Uterus (tissue), 4 donors: ENCODE results near the gene HOMEZ. TPM values are rescaled to one million over a fixed set of nuclear protein-coding genes. Genes with fewer than 3 reads are reported as not detected.
"Not testable (repeated sequence)": the region's sequence is repeated elsewhere in the genome, so short reads cannot be mapped to it uniquely, and the experiment has no call there.

ENCODE experiments used
- DNase-seq, 2 donors: peaks; one replicate each; pipeline ENCODE4 v3.0.0-alpha.2; 2019 to 2020
- H3K27ac ChIP-seq, 2 donors: fragments of 200-600 bp; sonication (generic); 1 replicate in 1 of 2; 2 replicates in 1 of 2; pipeline ENCODE4 v1.5.1; 2016 to 2018
- H3K27me3 ChIP-seq, 2 donors: fragments of 200-600 bp; sonication (generic); one replicate each; pipeline ENCODE4 v1.5.1; 2018 to 2019; ENCODE audit warnings: control low read depth in 1 of 2
- H3K36me3 ChIP-seq, 2 donors: fragments of 200-600 bp; sonication (generic); one replicate each; pipeline ENCODE4 v1.5.1; 2019; ENCODE audit warnings: control low read depth in 1 of 2
- H3K4me1 ChIP-seq, 2 donors: fragments of 200-600 bp; sonication (generic); one replicate each; pipeline ENCODE4 v1.5.1; 2018 to 2019; ENCODE audit warnings: control low read depth in 1 of 2
- H3K4me3 ChIP-seq, 2 donors: fragments of 200-600 bp; sonication (generic); 1 replicate in 1 of 2; 2 replicates in 1 of 2; pipeline ENCODE4 v1.5.1; 2018 to 2019; ENCODE audit warnings: mild to moderate bottlenecking in 1 of 2
- H3K9me3 ChIP-seq, 2 donors: fragments of 200-600 bp; sonication (generic); one replicate each; pipeline ENCODE4 v1.5.1; 2019; ENCODE audit warnings: control low read depth in 1 of 2
- POLR2A ChIP-seq, 2 donors: fragments of 450-650 bp; IDR thresholded peaks; one replicate each; pipeline ENCODE4 v1.6.1; 2016; ENCODE audit warnings: antibody characterized with exemption in 2 of 2, mild to moderate bottlenecking in 1 of 2, moderate library complexity in 1 of 2
- intact Hi-C: fragments of 100-400 bp; cut with DNase I; formaldehyde crosslinking; loops from one replicate; pipeline ENCODE4 v1.15.1; 2023; ENCODE audit warnings: low total_unique reads
- total RNA-seq, 4 donors: library from RNA; depleted of rRNA in 3 of 4; stranded (reverse); fragments of >200 nt in 3 of 4; gene quantifications; one replicate each; pipeline versions ENCODE4 v1.1.0 to v1.2.4, GENCODE V29; 2014 to 2023
- TF ChIP-seq, protein P1 (sequence below), 4 experiments: fragments of 200-600 bp in 2 of 4; fragments of 450-650 bp in 2 of 4; sonication (generic) in 2 of 4; IDR thresholded peaks; one replicate each; pipeline ENCODE4 v1.5.1; 2016 to 2019; ENCODE audit warnings: antibody characterized with exemption in 4 of 4, mild to moderate bottlenecking in 2 of 4, moderate library complexity in 1 of 4
- donor health status: DM: yes; HTN: yes; CAD: no.

HOMEZ gene
- total RNA-seq, 4 donors from 2014 or later: 5.1 to 26.2 (median 11.4) TPM

DNA sequence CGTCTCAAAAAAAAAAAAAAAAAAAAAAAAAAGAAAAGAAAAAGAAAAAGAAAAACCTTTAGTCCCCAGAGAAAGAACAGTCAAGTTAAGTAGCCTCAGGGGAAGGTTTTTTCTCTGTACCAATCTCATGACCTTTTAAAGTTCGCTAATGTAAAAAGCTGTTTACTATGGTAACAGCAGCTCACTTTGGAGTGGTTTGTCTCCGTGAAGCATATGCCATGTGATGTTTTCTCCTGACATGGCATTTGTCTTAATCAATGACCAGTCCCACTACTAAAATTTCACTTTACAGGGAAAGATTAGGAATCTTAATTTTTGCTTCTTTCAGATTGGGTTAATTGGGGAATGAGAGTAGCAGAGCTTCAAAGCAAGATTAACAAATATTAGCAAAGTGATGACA lies 43.9 kb downstream of the HOMEZ start:
- no peak overlapping the region for H3K27ac ChIP-seq
- intact Hi-C loops: no loop called here
- TF ChIP-seq, protein P1, sequence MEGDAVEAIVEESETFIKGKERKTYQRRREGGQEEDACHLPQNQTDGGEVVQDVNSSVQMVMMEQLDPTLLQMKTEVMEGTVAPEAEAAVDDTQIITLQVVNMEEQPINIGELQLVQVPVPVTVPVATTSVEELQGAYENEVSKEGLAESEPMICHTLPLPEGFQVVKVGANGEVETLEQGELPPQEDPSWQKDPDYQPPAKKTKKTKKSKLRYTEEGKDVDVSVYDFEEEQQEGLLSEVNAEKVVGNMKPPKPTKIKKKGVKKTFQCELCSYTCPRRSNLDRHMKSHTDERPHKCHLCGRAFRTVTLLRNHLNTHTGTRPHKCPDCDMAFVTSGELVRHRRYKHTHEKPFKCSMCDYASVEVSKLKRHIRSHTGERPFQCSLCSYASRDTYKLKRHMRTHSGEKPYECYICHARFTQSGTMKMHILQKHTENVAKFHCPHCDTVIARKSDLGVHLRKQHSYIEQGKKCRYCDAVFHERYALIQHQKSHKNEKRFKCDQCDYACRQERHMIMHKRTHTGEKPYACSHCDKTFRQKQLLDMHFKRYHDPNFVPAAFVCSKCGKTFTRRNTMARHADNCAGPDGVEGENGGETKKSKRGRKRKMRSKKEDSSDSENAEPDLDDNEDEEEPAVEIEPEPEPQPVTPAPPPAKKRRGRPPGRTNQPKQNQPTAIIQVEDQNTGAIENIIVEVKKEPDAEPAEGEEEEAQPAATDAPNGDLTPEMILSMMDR (IDR thresholded peaks at IDR 0.05): no peak
- TF ChIP-seq POLR2A (IDR thresholded peaks at IDR 0.05): no peak
- no peak for DNase-seq
- no peaks in the 10 kb centered on the region for H3K9me3 ChIP-seq
- H3K4me3 ChIP-seq: no peak overlapping the region
- H3K36me3 ChIP-seq: no peaks in the 10 kb centered on the region
- H3K4me1 ChIP-seq: no peaks in the 10 kb centered on the region
- H3K27me3 ChIP-seq: no peaks in the 10 kb centered on the region

DNA sequence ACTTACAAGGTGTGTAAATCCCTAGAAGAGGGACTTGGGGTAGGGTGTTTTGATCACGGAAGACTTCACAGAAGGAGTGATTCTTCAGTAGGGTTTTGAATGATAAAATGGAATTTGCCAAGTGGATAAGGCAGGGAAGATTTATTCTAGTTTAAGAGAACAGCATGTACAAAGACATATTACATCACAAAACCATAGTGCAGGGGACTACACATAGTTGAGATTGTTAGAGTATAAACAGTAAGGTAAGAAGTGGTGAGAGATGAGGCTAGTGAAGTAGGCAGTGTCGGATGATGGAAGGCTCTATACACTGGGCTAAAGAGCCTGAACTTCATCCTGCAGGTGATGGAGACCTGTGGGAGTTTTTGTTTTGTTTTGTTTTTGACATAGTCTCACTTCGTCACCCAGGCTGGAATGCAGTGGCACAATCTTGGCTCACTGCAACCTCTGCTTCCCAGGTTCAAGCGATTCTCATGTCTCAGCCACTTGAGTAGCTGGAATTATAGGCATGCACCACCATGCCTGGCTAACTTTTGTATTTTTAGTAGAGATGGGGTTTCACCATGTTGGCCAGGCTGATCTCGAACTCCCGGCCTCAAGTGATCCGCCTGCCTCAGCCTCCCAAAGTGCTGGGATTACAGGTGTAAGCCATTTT lies 44.7 kb downstream of the HOMEZ start:
- H3K27ac ChIP-seq, intact Hi-C loops, H3K4me1 ChIP-seq, H3K9me3 ChIP-seq, DNase-seq, H3K27me3 ChIP-seq, H3K4me3 ChIP-seq, H3K36me3 ChIP-seq: not testable (repeated sequence)

DNA sequence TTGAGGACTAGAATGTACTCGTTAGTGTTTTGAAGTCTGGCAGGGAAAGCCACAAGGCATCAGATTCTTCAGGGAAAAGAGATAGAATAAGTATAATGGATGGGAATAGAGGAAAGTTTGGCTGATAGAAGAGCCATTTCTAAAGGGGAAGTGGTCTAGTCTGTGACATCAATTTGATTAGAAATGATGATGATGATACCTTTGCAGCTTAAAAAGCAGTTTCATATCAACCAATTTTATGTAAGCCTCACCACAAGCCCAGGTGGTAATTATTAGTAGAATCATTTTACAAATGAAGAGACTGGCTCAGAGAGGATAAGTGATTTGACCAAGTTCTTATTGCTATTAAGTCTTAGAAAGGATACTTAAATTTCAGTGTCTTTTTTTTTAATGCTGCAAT lies 45.3 kb downstream of the HOMEZ start:
- Histone ChIP-seq H3K4me1 (no peaks in the 10 kb centered on the region), H3K27me3 (no peaks in the 10 kb centered on the region), H3K36me3 (no peaks in the 10 kb centered on the region), H3K9me3 (no peaks in the 10 kb centered on the region), H3K27ac (no peak overlapping the region), H3K4me3 (no peak overlapping the region)
- intact Hi-C loops: no loop called here
- no peak for DNase-seq
- TF ChIP-seq, protein P1 (IDR thresholded peaks at IDR 0.05): no peak

DNA sequence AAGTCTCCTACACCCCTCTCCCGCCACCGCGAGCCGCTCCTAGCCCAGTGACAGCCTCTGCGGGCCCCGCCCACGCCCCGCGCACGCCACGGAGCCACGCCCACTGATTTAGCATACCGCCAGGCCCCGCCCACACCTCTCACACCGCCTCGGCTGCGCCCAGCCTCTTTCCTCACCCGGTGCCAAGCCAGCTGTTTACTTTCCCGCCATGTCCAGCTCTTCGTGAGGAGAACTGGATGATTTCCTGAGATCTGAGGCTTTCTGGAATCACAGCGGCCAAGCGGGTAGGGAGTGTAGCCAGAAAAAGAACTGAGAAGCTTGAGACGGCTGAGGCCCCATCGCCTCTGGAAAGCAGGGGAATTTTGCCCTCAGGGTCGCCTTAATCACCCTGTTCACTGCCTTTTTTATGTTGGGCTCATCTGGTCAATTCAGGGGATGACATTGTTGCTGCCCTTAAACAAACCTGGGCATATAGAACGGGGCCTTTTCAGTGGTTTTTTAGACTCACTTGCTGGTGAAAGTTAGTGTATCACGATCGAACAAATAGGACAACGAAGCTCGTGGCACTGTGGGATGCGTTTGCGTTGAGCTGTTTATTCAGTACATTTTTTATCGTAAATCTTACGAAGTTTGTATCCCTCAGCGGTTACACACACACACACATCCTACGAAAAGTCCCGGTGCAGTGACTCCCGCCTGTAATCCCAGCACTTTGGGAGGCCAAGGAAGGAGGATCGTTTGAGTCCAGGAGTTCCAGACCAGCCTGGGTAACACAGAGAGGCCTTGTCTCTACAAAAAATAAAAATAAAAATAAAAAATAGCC lies 47.9 kb downstream of the HOMEZ start, which contains the start of gene RNF212B:
TSS of gene RNF212B (plus strand) at position 165 of the 823 bp plus-strand sequence. CDS start 2,410 bp downstream, outside the sequence.
- no peaks in the 10 kb centered on the region for H3K4me1 ChIP-seq
- peak; percentile 93 for DNase-seq
- peak in 1 of 2 donors; percentile 21 for TF ChIP-seq POLR2A (IDR thresholded peaks at IDR 0.05)
- TF ChIP-seq, protein P1 (IDR thresholded peaks at IDR 0.05): no peak
- H3K27ac ChIP-seq: peak within 1 kb of the TSS; percentile 18 to 58
- H3K9me3 ChIP-seq: no peaks in the 10 kb centered on the region
- H3K27me3 ChIP-seq: no peaks in the 10 kb centered on the region
- intact Hi-C loops: no loop called here
- H3K4me3 ChIP-seq: peak within 1 kb of the TSS in 1 of 2 donors; percentile 7
- H3K36me3 ChIP-seq: no peaks in the 10 kb centered on the region

DNA sequence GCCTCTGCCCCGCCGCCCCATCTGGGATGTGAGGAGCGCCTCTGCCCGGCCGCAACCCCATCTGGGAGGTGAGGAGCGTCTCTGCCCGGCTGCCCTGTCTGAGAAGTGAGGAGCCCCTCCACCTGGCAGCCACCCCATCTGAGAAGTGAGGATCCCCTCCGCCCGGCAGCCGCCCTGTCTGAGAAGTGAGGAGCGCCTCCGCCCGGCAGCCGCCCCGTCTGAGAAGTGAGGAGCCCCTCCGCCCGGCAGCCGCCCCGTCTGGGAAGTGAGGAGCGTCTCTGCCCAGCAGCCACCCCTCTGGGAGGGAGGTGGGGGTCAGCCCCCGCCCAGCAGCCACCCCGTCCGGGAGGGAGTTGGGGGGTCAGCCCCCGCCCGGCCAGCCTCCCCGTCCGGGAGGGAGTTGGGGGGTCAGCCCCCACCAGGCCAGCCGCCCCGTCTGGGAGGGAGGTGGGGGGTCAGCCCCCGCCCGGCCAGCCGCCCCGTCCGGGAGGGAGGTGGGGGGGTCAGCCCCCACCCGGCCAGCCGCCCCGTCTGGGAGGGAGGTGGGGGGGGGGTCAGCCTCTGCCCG lies 53.6 kb downstream of the HOMEZ start:
- H3K36me3 ChIP-seq, H3K27ac ChIP-seq: not testable (repeated sequence)

DNA sequence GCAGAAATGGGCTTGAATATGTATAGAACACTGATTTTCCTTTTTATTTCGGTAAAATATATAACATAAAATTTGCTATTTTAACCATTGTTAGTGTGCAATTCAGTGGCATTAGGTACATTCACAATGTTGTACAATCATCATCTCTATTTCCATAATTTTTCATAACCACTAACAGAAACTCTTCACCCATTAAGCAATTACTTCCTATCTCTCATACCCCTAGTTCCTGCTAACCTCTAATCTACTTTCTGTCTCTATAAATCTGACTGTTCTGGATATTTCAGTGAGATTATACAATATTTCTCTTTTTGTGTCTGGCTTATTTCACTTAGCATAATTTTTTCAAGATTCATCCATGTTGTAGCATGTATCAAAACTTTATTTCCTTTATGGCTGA lies 57.1 kb downstream of the HOMEZ start:
- Histone ChIP-seq H3K4me3 (no peak overlapping the region), H3K27ac (no peak overlapping the region), H3K27me3 (no peaks in the 10 kb centered on the region), H3K4me1 (no peaks in the 10 kb centered on the region), H3K36me3 (no peaks in the 10 kb centered on the region), H3K9me3 (no peaks in the 10 kb centered on the region)
- no peak for TF ChIP-seq POLR2A (IDR thresholded peaks at IDR 0.05)
- TF ChIP-seq, protein P1 (IDR thresholded peaks at IDR 0.05): no peak
- no peak for DNase-seq
- intact Hi-C loops: no loop called here

More for the DNA sequence above, 53.6 kb downstream of the HOMEZ start:
- H3K27me3 ChIP-seq, H3K9me3 ChIP-seq, H3K4me3 ChIP-seq, DNase-seq, H3K4me1 ChIP-seq, intact Hi-C loops: not testable (repeated sequence)
